Activated T-helper 2 cell treated with anti-CD3 and anti-CD28 coated beads, Interferon-gamma antibody, Interleukin-2, Interleukin-4, amounts not matched to agents 10 μg/mL and 5 μg/mL and 100 μg/mL, durations not matched to agents 14 hours and 24 hours and 36 hours (primary cell): ENCODE measurements around the gene USP21. TPM values are rescaled to one million over a fixed set of nuclear protein-coding genes. Genes with fewer than 3 reads are reported as not detected.

ENCODE experiments used
- DNase-seq: peaks from one replicate; pipeline ENCODE4 v3.0.0; 2021; ENCODE audit warnings: low spot score
- H3K27ac Mint-ChIP-seq: one replicate; pipeline ENCODE4 v1.8.0; 2021; ENCODE audit warnings: mixed read lengths
- H3K27me3 Mint-ChIP-seq: one replicate; pipeline ENCODE4 v1.8.0; 2021; ENCODE audit warnings: low read depth, mixed read lengths
- H3K36me3 Mint-ChIP-seq: one replicate; pipeline ENCODE4 v1.8.0; 2021; ENCODE audit warnings: low read depth, mixed read lengths
- H3K4me1 Mint-ChIP-seq: one replicate; pipeline ENCODE4 v1.8.0; 2021; ENCODE audit warnings: low read depth, mixed read lengths
- H3K4me3 Mint-ChIP-seq: one replicate; pipeline ENCODE4 v1.8.0; 2021; ENCODE audit warnings: low read depth, mild to moderate bottlenecking, moderate library complexity, mixed read lengths
- H3K9me3 Mint-ChIP-seq: one replicate; pipeline ENCODE4 v1.8.0; 2021; ENCODE audit warnings: mixed read lengths
- intact Hi-C: fragments of 100-400 bp; cut with micrococcal nuclease; formaldehyde crosslinking; loops from one replicate; pipeline ENCODE4 v1.15.1; 2023
- total RNA-seq: library from RNA; stranded (reverse); gene quantifications from 2 replicates; pipeline ENCODE4 v1.2.3, GENCODE V29; 2022

The USP21 gene
- total RNA-seq, 1 donor from 2014 or later: 33.0 TPM

DNA sequence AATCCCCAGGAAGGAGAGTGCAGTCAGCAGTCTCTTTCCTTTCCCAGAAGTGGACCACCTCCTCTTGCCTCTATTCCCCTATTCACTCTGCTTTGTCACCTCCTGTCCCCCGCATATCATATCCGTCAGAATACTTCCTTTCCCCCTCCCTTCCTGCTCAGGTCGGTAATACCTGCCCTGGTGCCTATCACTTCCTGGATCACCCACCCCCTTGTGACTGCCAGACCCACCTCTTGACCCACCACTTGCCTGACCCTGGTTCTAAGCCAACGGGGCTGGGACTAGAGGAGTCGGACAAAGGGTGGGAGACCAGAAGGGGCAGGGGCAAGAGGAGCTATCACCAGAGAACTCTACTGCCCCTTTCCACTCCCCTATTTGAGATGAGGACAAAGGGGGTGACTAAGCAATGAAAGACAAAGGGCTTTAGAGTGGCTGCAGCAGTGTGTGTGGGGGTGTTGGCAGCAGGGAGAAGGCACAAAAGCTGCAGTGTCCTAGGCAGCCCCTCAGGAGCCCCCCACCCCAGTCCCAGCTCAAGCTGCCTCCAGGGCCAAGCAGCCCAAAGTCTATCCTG is 41.2 kb downstream of the USP21 start:
- intact Hi-C loops: loop anchor here (5.0 kb wide), 2 partner anchors 33 to 107 kb away; partner anchors contain the start of genes MPZ and PPOX
- H3K27me3 Mint-ChIP-seq: no peaks in the 10 kb centered on the region
- H3K4me1 Mint-ChIP-seq: peaks cover 35% of the 10 kb centered on the region
- H3K9me3 Mint-ChIP-seq: no peaks in the 10 kb centered on the region
- H3K4me3 Mint-ChIP-seq: no peak overlapping the region
- H3K27ac Mint-ChIP-seq: peak overlapping the region; percentile 95
- peaks cover 26% of the 10 kb centered on the region for H3K36me3 Mint-ChIP-seq
- no peak for DNase-seq

DNA sequence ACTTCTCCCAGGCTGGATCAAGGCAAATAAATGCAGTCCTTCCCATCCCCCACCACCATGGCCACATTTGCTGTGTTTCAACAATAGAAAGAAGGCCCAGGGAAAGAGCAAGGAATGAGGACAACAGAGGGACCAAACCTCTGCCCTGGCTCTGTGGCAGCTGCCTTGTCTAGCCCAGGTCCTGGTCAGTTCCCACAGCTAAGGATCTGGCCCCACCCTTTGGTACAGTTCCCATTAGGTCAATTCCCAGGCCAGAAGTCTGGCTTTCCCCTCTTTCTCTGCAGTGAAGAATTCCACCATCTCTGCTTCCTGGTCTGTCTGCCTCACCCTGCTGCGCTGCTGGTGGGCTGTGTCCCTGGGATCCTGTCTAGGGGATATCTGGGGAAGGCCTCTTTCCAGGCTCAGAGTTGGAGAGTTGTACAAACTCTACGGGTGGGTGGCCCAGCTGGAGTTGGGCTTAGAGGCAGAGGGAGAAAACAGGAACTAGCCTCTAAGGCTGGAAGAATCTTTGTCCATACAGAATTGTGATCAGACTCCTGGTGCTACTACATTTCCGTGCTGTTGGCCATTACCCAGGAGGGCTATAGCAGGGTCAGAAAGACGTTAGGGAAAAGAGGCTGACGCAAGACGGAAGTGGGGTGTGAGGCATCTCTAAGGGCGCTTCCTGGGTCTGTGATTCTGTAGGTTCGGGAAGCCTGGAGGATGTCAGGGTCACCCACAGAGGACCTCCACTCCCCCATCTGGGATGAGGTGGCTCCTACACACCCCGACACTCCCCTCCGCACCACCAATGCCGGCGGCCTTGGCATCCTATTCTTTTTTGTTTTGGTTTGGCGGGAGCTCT is 41.9 kb downstream of the USP21 start:
- no peak for DNase-seq
- no peaks in the 10 kb centered on the region for H3K9me3 Mint-ChIP-seq
- peak overlapping the region; percentile 95 for H3K27ac Mint-ChIP-seq
- no peaks in the 10 kb centered on the region for H3K27me3 Mint-ChIP-seq
- peaks cover 37% of the 10 kb centered on the region for H3K4me1 Mint-ChIP-seq
- intact Hi-C loops: loop anchor here (5.0 kb wide), 2 partner anchors 34 to 106 kb away; partner anchors contain the start of genes MPZ and PPOX
- H3K4me3 Mint-ChIP-seq: peak overlapping the region; percentile 94
- peaks cover 30% of the 10 kb centered on the region for H3K36me3 Mint-ChIP-seq

DNA sequence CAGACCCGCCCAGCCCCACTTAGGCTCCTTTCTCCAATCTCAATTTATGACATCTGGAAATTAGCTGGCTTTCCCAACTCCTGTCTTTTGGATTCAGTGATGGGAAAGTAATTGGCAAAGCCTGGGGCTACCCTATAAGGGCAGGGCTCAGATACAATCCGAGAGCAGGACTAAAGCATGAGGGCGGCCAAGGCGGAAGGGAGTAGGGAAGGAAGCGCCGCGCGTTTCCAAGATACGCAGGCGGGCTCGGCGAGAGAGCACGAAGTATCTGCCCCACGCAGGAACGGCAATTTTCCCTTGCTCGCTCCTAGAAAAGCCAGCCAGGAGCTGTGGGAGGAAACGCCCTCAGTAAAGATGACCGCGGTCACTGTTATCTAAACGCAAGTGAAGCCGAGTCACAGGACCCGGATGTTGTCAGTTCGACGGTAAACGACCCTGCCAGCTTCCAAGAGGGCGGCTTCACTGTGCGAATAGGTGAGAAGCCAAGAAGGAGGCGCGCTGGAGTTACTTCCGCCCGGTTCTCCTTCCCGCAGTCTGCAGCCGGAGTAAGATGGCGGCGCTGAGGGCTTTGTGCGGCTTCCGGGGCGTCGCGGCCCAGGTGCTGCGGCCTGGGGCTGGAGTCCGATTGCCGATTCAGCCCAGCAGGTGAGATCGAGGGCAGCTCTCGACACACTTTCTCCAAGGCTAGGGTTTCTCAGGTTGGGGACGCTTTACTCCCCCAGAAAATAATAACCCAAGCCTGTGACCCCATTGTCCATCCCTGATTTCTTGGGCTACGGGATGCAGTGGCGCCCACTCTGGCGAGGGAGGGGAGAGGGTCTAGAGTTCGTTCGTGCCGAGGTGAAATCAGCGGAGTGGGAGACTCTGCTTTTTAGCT is 42.8 kb downstream of the USP21 start, which contains the start of gene NDUFS2:
Gene NDUFS2 (plus strand): TSS at position 532 of the 877 bp plus-strand sequence. CDS start 19 bp downstream, at position 551.
- Mint-ChIP-seq H3K9me3 (no peaks in the 10 kb centered on the region), H3K27ac (peak within 1 kb of the TSS; percentile 95), H3K4me3 (peak within 1 kb of the TSS; percentile 94), H3K36me3 (peaks cover 36% of the 10 kb centered on the region), H3K27me3 (no peaks in the 10 kb centered on the region), H3K4me1 (peaks cover 41% of the 10 kb centered on the region)
- intact Hi-C loops: loop anchor here (1.0 to 5.0 kb wide), 4 partner anchors 17 to 105 kb away; partner anchors contain the start of genes MPZ and PPOX
- peak; percentile 93 for DNase-seq

DNA sequence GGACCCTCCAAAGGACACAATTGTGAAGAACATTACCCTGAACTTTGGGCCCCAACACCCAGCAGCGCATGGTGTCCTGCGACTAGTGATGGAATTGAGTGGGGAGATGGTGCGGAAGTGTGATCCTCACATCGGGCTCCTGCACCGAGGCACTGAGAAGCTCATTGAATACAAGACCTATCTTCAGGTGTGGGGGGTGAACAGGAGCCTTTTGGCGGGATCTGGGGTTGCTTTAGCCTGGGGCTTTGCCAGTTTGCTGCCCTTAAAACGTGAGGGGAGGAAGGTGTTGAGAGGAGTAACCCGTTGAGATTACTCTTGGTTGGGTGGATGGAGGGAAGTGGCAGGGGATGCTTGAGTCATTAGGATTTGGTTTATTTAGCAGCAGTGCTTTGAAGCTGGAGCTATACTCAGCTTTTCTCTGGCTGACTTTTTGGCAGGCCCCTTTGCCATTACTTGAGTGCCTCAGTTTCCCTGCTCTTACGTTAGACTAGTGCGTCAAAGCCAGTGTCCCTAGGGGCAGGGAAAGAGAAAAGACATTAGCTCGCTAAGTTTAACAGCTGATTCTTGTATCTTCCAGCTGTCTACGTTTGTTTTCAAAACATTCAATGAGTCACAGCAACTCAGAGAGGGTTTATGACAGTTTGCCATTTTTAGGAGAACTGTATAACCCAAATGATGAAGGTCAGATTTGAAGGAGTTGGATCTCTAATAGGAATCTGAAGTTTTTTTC is 47.3 kb downstream of the USP21 start:
- DNase-seq: no peak
- no peaks in the 10 kb centered on the region for H3K27me3 Mint-ChIP-seq
- H3K4me1 Mint-ChIP-seq: peaks cover 37% of the 10 kb centered on the region
- no peak overlapping the region for H3K27ac Mint-ChIP-seq
- intact Hi-C loops: no loop called here
- H3K36me3 Mint-ChIP-seq: peaks cover 67% of the 10 kb centered on the region
- no peaks in the 10 kb centered on the region for H3K9me3 Mint-ChIP-seq
- H3K4me3 Mint-ChIP-seq: no peak overlapping the region

DNA sequence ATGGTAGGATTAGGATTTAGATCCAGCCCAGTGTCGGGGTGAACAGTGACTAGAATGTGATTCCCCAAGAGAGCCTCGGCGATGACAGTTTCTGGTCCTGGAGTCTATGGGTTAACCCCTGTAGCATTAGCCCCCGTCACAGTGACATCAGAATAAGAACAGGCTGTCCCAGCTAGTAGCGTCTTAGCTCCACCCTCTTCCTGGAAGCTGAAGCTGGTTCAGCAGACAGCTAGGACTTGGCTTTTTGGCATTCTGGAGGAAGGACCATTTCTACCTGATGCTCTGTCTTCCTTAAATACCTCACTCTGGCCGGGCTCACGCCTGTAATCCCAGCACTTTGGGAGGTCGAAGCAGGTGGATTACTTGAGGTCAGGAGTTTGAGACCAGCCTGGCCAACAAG is 47.9 kb downstream of the USP21 start:
- Mint-ChIP-seq H3K9me3 (no peaks in the 10 kb centered on the region), H3K4me1 (peaks cover 33% of the 10 kb centered on the region), H3K27me3 (no peaks in the 10 kb centered on the region), H3K27ac (no peak overlapping the region), H3K36me3 (peaks cover 72% of the 10 kb centered on the region), H3K4me3 (no peak overlapping the region)
- intact Hi-C loops: no loop called here
- no peak for DNase-seq

DNA sequence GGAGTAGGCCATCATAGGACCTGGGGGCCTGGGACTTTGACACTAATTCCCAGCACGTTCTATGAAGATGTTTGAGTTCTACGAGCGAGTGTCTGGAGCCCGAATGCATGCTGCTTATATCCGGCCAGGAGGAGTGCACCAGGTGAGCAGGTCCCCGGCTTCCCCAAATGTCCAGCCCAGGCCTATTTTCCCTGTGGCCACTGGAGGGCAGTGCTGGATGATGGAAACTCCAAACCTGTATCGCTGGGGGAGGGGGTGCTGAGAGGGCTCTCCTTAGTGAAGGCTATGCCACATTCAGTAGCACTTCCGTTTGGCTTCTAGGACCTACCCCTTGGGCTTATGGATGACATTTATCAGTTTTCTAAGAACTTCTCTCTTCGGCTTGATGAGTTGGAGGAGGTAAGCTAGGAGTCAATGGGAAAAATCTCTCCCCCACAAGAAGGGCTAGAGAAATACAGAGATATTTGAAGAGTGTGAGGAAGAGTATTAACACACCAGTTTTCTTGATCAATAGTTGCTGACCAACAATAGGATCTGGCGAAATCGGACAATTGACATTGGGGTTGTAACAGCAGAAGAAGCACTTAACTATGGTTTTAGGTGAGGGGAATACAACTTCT is 50.6 kb downstream of the USP21 start:
- Mint-ChIP-seq H3K4me3 (no peak overlapping the region), H3K27me3 (no peaks in the 10 kb centered on the region), H3K9me3 (no peaks in the 10 kb centered on the region), H3K36me3 (peaks cover 75% of the 10 kb centered on the region), H3K4me1 (peaks cover 21% of the 10 kb centered on the region), H3K27ac (peak overlapping the region; percentile 73)
- peak; percentile 62 for DNase-seq
- intact Hi-C loops: loop anchor here (1.0 kb wide), 1 partner anchor 15 kb away; no protein-coding TSS in a partner anchor

DNA sequence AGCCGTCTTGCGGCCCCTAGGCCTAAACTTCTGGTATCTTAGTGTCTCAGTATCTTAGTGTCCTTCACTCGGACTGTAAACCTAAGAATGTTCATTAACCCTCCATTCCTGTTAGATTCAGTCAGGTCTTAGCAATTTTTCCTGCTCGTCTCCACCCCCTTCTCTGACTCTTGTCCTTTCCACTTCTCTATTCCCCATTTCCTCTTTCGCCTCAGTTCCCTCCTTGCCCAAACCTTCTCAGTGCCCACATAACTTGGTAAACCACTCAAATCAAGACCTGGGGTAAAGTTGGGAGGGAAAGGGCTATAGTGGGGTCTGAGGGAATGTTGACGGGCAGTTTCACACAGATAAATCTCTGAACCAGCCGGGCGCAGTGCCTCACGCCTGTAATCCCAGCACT is 55.1 kb downstream of the USP21 start:
- Mint-ChIP-seq H3K4me1 (peaks cover 36% of the 10 kb centered on the region), H3K36me3 (peaks cover 53% of the 10 kb centered on the region), H3K27me3 (no peaks in the 10 kb centered on the region), H3K4me3 (no peak overlapping the region), H3K9me3 (no peaks in the 10 kb centered on the region), H3K27ac (no peak overlapping the region)
- no peak for DNase-seq
- intact Hi-C loops: no loop called here

DNA sequence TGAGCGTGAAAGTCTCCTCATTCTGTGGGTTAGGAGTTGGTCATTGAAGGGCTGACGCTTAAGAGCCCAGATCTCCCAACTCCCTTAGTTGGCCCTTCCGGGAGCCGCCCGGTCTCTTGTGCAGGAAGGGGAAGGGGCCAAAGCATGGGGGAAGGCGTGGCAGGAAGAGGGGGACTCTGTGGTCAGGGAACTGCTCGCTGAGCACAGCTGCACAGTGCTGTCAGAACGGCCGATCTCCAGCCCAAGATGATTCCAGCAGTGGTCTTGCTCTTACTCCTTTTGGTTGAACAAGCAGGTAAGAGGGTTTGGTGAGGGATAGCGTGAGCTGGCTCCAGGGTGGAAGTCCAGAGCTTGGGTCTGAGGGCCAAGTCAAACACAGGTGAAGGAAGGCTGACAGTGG is 55.8 kb downstream of the USP21 start, which contains the start of gene FCER1G:
Gene FCER1G (plus strand): TSS at position 220 of the 400 bp plus-strand sequence. CDS start 27 bp downstream, at position 247.
- Mint-ChIP-seq H3K36me3 (peaks cover 46% of the 10 kb centered on the region), H3K4me3 (no peak within 1 kb of the TSS), H3K4me1 (peaks cover 29% of the 10 kb centered on the region), H3K9me3 (no peaks in the 10 kb centered on the region), H3K27me3 (no peaks in the 10 kb centered on the region), H3K27ac (no peak within 1 kb of the TSS)
- intact Hi-C loops: no loop called here
- no peak for DNase-seq

Other genes with a start within 250 kb of the USP21 start
- gene ITLN2, start 204.7 kb upstream of the USP21 start, total RNA-seq: not detected in 2 replicates
- 15.4 and 15.5 TPM in 2 replicates for gene F11R, start 138.3 kb upstream of the USP21 start, total RNA-seq
- gene TSTD1, start 120.5 kb upstream of the USP21 start, total RNA-seq: 49.0 and 49.1 TPM in 2 replicates
- gene USF1, start 113.5 kb upstream of the USP21 start, total RNA-seq: 49.1 and 53.2 TPM in 2 replicates
- 161 and 170 TPM in 2 replicates for gene ARHGAP30, start 89.6 kb upstream of the USP21 start, total RNA-seq
- 0.05 TPM in 1 of 2 replicates, not detected in the other for gene NECTIN4, start 69.9 kb upstream of the USP21 start, total RNA-seq
- not detected in 2 replicates for gene KLHDC9, start 61.1 kb upstream of the USP21 start, total RNA-seq
- gene PFDN2, start 41.5 kb upstream of the USP21 start, total RNA-seq: 138 and 139 TPM in 2 replicates
- 47.5 and 48.5 TPM in 2 replicates for gene NIT1, start 41.4 kb upstream of the USP21 start, total RNA-seq
- gene DEDD, start 26.8 kb upstream of the USP21 start, total RNA-seq: 37.5 and 40.3 TPM in 2 replicates
- 91.5 and 91.8 TPM in 2 replicates for gene UFC1, start 5.5 kb upstream of the USP21 start, total RNA-seq
- gene PPOX, start 6.9 kb downstream of the USP21 start, total RNA-seq: 35.6 and 36.5 TPM in 2 replicates
- 57.5 and 57.6 TPM in 2 replicates for gene B4GALT3, start 18.0 kb downstream of the USP21 start, total RNA-seq
- gene ADAMTS4, start 39.6 kb downstream of the USP21 start, total RNA-seq: 0.05 and 0.09 TPM in 2 replicates
- gene NDUFS2, start 42.9 kb downstream of the USP21 start, total RNA-seq: 79.0 and 91.5 TPM in 2 replicates
- 0.60 and 0.71 TPM in 2 replicates for gene FCER1G, start 55.8 kb downstream of the USP21 start, total RNA-seq
- not detected in 2 replicates for gene APOA2, start 64.1 kb downstream of the USP21 start, total RNA-seq
- 22.7 and 24.9 TPM in 2 replicates for gene TOMM40L, start 66.6 kb downstream of the USP21 start, total RNA-seq
- gene NR1I3, start 78.7 kb downstream of the USP21 start, total RNA-seq: not detected in 2 replicates
- not detected in 2 replicates for gene PCP4L1, start 99.2 kb downstream of the USP21 start, total RNA-seq
- gene MPZ, start 150.5 kb downstream of the USP21 start, total RNA-seq: 4.0 TPM in 2 replicates
- 186 and 190 TPM in 2 replicates for gene SDHC, start 154.9 kb downstream of the USP21 start, total RNA-seq
- gene CFAP126, start 208.4 kb downstream of the USP21 start, total RNA-seq: not detected in 2 replicates